K562 (cell line): Measurements from ENCODE around the gene MRPL10. TPM values are rescaled to one million over a fixed set of nuclear protein-coding genes. Genes with fewer than 3 reads are reported as not detected.

Experiments
- CBX1 ChIP-seq: sonication (generic); IDR thresholded peaks from 2 replicates; pipeline ENCODE4 v1.6.1; 2016; ENCODE audit warnings: antibody characterized with exemption, low read depth, mild to moderate bottlenecking
- GATAD2B ChIP-seq: fragments of 450-650 bp; IDR thresholded peaks from 2 replicates; pipeline ENCODE4 v1.6.1; 2017; ENCODE audit warnings: mild to moderate bottlenecking, borderline replicate concordance
- HLTF ChIP-seq: fragments of 450-650 bp; IDR thresholded peaks from 2 replicates; pipeline ENCODE4 v1.6.1; 2016
- HNRNPL ChIP-seq: fragments of 200-400 bp; formaldehyde crosslinking; IDR thresholded peaks from 2 replicates; pipeline ENCODE4 v1.6.1; 2017; ENCODE audit warnings: low read depth, mild to moderate bottlenecking, low read length
- MCM2 ChIP-seq: fragments of 450-650 bp; IDR thresholded peaks from 2 replicates; pipeline ENCODE4 v1.6.1; 2017; ENCODE audit warnings: low read depth, mild to moderate bottlenecking
- NBN ChIP-seq: fragments of 450-650 bp; IDR thresholded peaks from 2 replicates; pipeline ENCODE4 v1.6.1; 2016; ENCODE audit warnings: low read depth, mild to moderate bottlenecking
- NCOA4 ChIP-seq: fragments of 450-650 bp; IDR thresholded peaks from 2 replicates; pipeline ENCODE4 v1.6.1; 2018; ENCODE audit warnings: mild to moderate bottlenecking; ENCODE audit not compliant: partially characterized antibody
- RCOR1 ChIP-seq, 2 experiments: IDR thresholded peaks; 2 replicates each; pipeline ENCODE4 v1.6.1; 2012; ENCODE audit warnings: low read depth in 2 of 2, low read length in 2 of 2, borderline replicate concordance in 1 of 2, improper control_type of control experiment in 1 of 2
- RFX5 ChIP-seq: IDR thresholded peaks from 2 replicates; pipeline ENCODE4 v1.6.1; 2011; ENCODE audit warnings: low read depth, mild to moderate bottlenecking, improper control_type of control experiment, low read length
- TEAD1 ChIP-seq, 2 experiments: fragments of 450-650 bp in 1 of 2; sonication (generic) in 1 of 2; formaldehyde crosslinking; IDR thresholded peaks; 2 replicates each; pipeline versions ENCODE4 v1.4.0 to v1.8.0; 2020 to 2022; ENCODE audit warnings: mild to moderate bottlenecking in 2 of 2, missing genetic modification reagents in 1 of 2
- ZBTB1 ChIP-seq: sonication (generic); formaldehyde crosslinking; IDR thresholded peaks from 2 replicates; pipeline ENCODE4 v1.8.1; 2023; ENCODE audit warnings: missing genetic modification reagents, low read depth, mild to moderate bottlenecking, borderline replicate concordance
- ZNF121 ChIP-seq: sonication (generic); formaldehyde crosslinking; conservative IDR thresholded peaks from 2 replicates; pipeline ENCODE4 v1.8.0; 2022; ENCODE audit warnings: missing genetic modification reagents
- ZNF124 ChIP-seq: sonication (generic); formaldehyde crosslinking; IDR thresholded peaks from 2 replicates; pipeline ENCODE4 v1.8.1; 2022; ENCODE audit warnings: missing genetic modification reagents
- ZNF431 ChIP-seq: sonication (generic); formaldehyde crosslinking; IDR thresholded peaks from 2 replicates; pipeline ENCODE4 v1.8.0; 2022; ENCODE audit warnings: mild to moderate bottlenecking, missing genetic modification reagents
- ZNF785 ChIP-seq: fragments of 250-450 bp; sonication (Bioruptor Pico); IDR thresholded peaks from 2 replicates; pipeline ENCODE4 v1.4.0; 2020; ENCODE audit warnings: mild to moderate bottlenecking
- polyA plus RNA-seq, 8 experiments: library from polyadenylated mRNA; depleted of rRNA in 4 of 8; stranded (reverse) in 5 of 8; unstranded in 3 of 8; fragments of >200 nt; fragmentation: Nextera tagmentation in 2 of 8; fragmentation: Illumina TruSeq in 1 of 8; extraction: Ambion mirVana in 2 of 8; extraction: Trizol in 1 of 8; gene quantifications; 2 replicates each; pipeline versions ENCODE4 v1.2.1 to v1.2.3, GENCODE V29; 2011 to 2014; ENCODE audit warnings: inconsistent platforms in 1 of 8, missing spikeins in 1 of 8
- total RNA-seq, 7 experiments: library from RNA; depleted of rRNA in 6 of 7; stranded (reverse); fragments of >200 nt in 6 of 7; fragmentation: Illumina TruSeq in 2 of 7; extraction: Trizol in 2 of 7; gene quantifications; 2 replicates each; pipeline versions ENCODE4 v1.2.1 to v1.2.3, GENCODE V29; 2011 to 2021; ENCODE audit warnings: low replicate concordance in 1 of 7
- TF ChIP-seq, protein P1 (sequence below): fragments of 450-650 bp; IDR thresholded peaks from 2 replicates; pipeline ENCODE4 v1.6.1; 2016; ENCODE audit warnings: mild to moderate bottlenecking, moderate library complexity
- TF ChIP-seq, protein P2 (sequence below): sonication (generic); formaldehyde crosslinking; IDR thresholded peaks from 2 replicates; pipeline ENCODE4 v1.8.1; 2023; ENCODE audit warnings: mild to moderate bottlenecking, missing genetic modification reagents, moderate library complexity

Gene MRPL10
- total and polyA plus RNA-seq, 9 of the 15 experiments (the other 6 are each of a cell fraction or from before 2014, with no cell fraction given), result 27.8 to 105 (median 67.3) TPM

DNA sequence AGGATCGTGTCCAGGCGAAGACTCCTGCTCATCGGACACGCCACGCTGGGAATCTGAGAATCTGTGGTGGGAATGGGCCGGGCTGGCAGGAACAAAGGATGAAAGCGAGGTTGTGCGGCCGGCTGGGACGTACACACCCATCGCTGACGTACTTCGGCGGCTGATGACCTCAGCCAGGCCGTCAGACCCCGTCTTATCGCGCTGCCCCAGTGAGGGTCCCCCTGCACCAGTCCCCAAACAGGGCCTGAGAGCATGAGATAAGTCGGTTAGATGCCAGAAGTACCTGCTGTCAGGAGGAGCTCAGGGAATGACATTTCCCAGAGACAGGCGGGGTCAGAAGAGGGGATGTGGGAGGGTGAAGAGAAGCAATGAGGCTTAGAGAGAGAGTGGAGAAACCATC, 35.6 kb upstream of the MRPL10 start (continued):
- no peak for TF ChIP-seq MCM2
- no peak for TF ChIP-seq HNRNPL
- no peak for TF ChIP-seq ZNF785 (CRISPR knock-in tag)
- TF ChIP-seq RFX5, result no peak
- TF ChIP-seq ZNF121, result no peak
- no peak for TF ChIP-seq ZNF431 (CRISPR knock-in tag)
- peak; percentile 79 to 91 for TF ChIP-seq TEAD1 (CRISPR knock-in tag; IDR thresholded peaks at IDR 0.05)
- no peak for TF ChIP-seq NCOA4
- TF ChIP-seq RCOR1 (IDR thresholded peaks at IDR 0.05; ENCODE audit: borderline replicate concordance in 1 of 2, low read depth in 2 of 2, low read length in 2 of 2), result peak in 1 of 2 experiments; percentile 97; a peak in 2 of 4 replicates
- TF ChIP-seq, protein P1, sequence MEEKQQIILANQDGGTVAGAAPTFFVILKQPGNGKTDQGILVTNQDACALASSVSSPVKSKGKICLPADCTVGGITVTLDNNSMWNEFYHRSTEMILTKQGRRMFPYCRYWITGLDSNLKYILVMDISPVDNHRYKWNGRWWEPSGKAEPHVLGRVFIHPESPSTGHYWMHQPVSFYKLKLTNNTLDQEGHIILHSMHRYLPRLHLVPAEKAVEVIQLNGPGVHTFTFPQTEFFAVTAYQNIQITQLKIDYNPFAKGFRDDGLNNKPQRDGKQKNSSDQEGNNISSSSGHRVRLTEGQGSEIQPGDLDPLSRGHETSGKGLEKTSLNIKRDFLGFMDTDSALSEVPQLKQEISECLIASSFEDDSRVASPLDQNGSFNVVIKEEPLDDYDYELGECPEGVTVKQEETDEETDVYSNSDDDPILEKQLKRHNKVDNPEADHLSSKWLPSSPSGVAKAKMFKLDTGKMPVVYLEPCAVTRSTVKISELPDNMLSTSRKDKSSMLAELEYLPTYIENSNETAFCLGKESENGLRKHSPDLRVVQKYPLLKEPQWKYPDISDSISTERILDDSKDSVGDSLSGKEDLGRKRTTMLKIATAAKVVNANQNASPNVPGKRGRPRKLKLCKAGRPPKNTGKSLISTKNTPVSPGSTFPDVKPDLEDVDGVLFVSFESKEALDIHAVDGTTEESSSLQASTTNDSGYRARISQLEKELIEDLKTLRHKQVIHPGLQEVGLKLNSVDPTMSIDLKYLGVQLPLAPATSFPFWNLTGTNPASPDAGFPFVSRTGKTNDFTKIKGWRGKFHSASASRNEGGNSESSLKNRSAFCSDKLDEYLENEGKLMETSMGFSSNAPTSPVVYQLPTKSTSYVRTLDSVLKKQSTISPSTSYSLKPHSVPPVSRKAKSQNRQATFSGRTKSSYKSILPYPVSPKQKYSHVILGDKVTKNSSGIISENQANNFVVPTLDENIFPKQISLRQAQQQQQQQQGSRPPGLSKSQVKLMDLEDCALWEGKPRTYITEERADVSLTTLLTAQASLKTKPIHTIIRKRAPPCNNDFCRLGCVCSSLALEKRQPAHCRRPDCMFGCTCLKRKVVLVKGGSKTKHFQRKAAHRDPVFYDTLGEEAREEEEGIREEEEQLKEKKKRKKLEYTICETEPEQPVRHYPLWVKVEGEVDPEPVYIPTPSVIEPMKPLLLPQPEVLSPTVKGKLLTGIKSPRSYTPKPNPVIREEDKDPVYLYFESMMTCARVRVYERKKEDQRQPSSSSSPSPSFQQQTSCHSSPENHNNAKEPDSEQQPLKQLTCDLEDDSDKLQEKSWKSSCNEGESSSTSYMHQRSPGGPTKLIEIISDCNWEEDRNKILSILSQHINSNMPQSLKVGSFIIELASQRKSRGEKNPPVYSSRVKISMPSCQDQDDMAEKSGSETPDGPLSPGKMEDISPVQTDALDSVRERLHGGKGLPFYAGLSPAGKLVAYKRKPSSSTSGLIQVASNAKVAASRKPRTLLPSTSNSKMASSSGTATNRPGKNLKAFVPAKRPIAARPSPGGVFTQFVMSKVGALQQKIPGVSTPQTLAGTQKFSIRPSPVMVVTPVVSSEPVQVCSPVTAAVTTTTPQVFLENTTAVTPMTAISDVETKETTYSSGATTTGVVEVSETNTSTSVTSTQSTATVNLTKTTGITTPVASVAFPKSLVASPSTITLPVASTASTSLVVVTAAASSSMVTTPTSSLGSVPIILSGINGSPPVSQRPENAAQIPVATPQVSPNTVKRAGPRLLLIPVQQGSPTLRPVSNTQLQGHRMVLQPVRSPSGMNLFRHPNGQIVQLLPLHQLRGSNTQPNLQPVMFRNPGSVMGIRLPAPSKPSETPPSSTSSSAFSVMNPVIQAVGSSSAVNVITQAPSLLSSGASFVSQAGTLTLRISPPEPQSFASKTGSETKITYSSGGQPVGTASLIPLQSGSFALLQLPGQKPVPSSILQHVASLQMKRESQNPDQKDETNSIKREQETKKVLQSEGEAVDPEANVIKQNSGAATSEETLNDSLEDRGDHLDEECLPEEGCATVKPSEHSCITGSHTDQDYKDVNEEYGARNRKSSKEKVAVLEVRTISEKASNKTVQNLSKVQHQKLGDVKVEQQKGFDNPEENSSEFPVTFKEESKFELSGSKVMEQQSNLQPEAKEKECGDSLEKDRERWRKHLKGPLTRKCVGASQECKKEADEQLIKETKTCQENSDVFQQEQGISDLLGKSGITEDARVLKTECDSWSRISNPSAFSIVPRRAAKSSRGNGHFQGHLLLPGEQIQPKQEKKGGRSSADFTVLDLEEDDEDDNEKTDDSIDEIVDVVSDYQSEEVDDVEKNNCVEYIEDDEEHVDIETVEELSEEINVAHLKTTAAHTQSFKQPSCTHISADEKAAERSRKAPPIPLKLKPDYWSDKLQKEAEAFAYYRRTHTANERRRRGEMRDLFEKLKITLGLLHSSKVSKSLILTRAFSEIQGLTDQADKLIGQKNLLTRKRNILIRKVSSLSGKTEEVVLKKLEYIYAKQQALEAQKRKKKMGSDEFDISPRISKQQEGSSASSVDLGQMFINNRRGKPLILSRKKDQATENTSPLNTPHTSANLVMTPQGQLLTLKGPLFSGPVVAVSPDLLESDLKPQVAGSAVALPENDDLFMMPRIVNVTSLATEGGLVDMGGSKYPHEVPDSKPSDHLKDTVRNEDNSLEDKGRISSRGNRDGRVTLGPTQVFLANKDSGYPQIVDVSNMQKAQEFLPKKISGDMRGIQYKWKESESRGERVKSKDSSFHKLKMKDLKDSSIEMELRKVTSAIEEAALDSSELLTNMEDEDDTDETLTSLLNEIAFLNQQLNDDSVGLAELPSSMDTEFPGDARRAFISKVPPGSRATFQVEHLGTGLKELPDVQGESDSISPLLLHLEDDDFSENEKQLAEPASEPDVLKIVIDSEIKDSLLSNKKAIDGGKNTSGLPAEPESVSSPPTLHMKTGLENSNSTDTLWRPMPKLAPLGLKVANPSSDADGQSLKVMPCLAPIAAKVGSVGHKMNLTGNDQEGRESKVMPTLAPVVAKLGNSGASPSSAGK, result peak; percentile 32; the same call in 1 of the 2 replicates
- TF ChIP-seq HLTF, result peak; percentile 93; the same call in 1 of the 2 replicates
- TF ChIP-seq NBN, result peak; percentile 99
- TF ChIP-seq CBX1, result no peak
- TF ChIP-seq GATAD2B, result no peak; the same call in 1 of the 2 replicates
- no peak for TF ChIP-seq ZNF124 (CRISPR knock-in tag)
- TF ChIP-seq, protein P2, sequence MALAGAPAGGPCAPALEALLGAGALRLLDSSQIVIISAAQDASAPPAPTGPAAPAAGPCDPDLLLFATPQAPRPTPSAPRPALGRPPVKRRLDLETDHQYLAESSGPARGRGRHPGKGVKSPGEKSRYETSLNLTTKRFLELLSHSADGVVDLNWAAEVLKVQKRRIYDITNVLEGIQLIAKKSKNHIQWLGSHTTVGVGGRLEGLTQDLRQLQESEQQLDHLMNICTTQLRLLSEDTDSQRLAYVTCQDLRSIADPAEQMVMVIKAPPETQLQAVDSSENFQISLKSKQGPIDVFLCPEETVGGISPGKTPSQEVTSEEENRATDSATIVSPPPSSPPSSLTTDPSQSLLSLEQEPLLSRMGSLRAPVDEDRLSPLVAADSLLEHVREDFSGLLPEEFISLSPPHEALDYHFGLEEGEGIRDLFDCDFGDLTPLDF (CRISPR knock-in tag), result no peak
- TF ChIP-seq ZBTB1 (CRISPR knock-in tag), result no peak
